Peyer's patch (tissue), 4 donors: ENCODE measurements around the gene ABCA9. TPM values are rescaled to one million over a fixed set of nuclear protein-coding genes. Genes with fewer than 3 reads are reported as not detected.

ENCODE experiments used
- DNase-seq, 3 donors: peaks; one replicate each; pipeline ENCODE4 v3.0.0-alpha.2; 2017 to 2019
- H3K27ac ChIP-seq, 4 donors: fragments of 200-600 bp; sonication (generic); one replicate each; pipeline ENCODE4 v1.5.1; 2016 to 2019
- H3K27me3 ChIP-seq, 2 donors: fragments of 200-600 bp; sonication (generic); one replicate each; pipeline ENCODE4 v1.5.1; 2019
- H3K36me3 ChIP-seq, 3 donors: fragments of 200-600 bp; sonication (generic); one replicate each; pipeline ENCODE4 v1.5.1; 2016 to 2019
- H3K4me1 ChIP-seq, 4 donors: fragments of 200-600 bp; sonication (generic); one replicate each; pipeline ENCODE4 v1.5.1; 2016 to 2019
- H3K4me3 ChIP-seq, 4 donors: fragments of 200-600 bp; sonication (generic); 1 replicate in 3 of 4; 2 replicates in 1 of 4; pipeline ENCODE4 v1.5.1; 2016 to 2019; ENCODE audit warnings: mild to moderate bottlenecking in 1 of 4
- H3K9me3 ChIP-seq, 4 donors: fragments of 200-600 bp; sonication (generic); one replicate each; pipeline ENCODE4 v1.5.1; 2016 to 2019; ENCODE audit warnings: mild to moderate bottlenecking in 1 of 4
- CTCF ChIP-seq, 6 experiments: fragments of 450-650 bp in 4 of 6; fragments of 200-600 bp in 2 of 6; sonication (generic) in 1 of 6; IDR thresholded peaks; one replicate each; pipeline ENCODE4 v1.5.1; 2017 to 2019; ENCODE audit warnings: antibody characterized with exemption in 6 of 6, mild to moderate bottlenecking in 3 of 6, moderate library complexity in 1 of 6
- POLR2A ChIP-seq, 2 donors: fragments of 450-650 bp; IDR thresholded peaks; one replicate each; pipeline ENCODE4 v1.5.1; 2017; ENCODE audit warnings: antibody characterized with exemption in 2 of 2, mild to moderate bottlenecking in 2 of 2, moderate library complexity in 2 of 2
- total RNA-seq, 4 donors: library from RNA; depleted of rRNA; stranded (reverse); fragments of >200 nt; gene quantifications; one replicate each; pipeline ENCODE4 v1.1.0, GENCODE V29; 2016

ABCA9 gene, protein sequence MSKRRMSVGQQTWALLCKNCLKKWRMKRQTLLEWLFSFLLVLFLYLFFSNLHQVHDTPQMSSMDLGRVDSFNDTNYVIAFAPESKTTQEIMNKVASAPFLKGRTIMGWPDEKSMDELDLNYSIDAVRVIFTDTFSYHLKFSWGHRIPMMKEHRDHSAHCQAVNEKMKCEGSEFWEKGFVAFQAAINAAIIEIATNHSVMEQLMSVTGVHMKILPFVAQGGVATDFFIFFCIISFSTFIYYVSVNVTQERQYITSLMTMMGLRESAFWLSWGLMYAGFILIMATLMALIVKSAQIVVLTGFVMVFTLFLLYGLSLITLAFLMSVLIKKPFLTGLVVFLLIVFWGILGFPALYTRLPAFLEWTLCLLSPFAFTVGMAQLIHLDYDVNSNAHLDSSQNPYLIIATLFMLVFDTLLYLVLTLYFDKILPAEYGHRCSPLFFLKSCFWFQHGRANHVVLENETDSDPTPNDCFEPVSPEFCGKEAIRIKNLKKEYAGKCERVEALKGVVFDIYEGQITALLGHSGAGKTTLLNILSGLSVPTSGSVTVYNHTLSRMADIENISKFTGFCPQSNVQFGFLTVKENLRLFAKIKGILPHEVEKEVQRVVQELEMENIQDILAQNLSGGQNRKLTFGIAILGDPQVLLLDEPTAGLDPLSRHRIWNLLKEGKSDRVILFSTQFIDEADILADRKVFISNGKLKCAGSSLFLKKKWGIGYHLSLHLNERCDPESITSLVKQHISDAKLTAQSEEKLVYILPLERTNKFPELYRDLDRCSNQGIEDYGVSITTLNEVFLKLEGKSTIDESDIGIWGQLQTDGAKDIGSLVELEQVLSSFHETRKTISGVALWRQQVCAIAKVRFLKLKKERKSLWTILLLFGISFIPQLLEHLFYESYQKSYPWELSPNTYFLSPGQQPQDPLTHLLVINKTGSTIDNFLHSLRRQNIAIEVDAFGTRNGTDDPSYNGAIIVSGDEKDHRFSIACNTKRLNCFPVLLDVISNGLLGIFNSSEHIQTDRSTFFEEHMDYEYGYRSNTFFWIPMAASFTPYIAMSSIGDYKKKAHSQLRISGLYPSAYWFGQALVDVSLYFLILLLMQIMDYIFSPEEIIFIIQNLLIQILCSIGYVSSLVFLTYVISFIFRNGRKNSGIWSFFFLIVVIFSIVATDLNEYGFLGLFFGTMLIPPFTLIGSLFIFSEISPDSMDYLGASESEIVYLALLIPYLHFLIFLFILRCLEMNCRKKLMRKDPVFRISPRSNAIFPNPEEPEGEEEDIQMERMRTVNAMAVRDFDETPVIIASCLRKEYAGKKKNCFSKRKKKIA (N-terminal part only)
- 10 to 100 TPM in 3 of 4 donors, 1 to 10 TPM in 1; 8.6 to 35.9 (median 20.6) TPM for total RNA-seq

DNA sequence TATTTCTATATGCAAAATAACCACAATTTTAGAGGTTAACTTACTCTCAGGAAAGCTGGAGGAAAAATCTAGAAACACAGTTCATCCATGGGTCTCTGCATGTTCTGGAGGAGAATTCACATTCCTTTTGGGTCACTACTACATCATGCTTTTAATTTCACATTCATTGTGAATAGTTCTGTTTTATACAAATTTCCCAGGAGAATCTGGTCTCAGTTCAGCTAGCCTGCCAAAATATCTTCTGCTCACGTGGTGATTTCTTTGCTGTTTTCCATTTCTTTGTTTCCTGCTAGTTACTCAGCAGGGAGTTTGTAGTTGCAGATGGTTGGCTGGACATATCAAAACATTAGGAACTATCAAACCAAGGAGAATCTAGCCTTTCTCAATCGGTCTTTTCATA, at the start of gene ABCA9:
Gene ABCA9, minus strand, starts transcription at position 106 of the 400 bp plus-strand sequence. CDS start 9,801 bp downstream, outside the sequence.
- Histone ChIP-seq H3K27me3 (no peaks in the 10 kb centered on the region), H3K36me3 (no peaks in the 10 kb centered on the region), H3K27ac (peak within 1 kb of the TSS in 1 of 4 donors; percentile 38), H3K9me3 (no peaks in the 10 kb centered on the region), H3K4me1 (no peaks in the 10 kb centered on the region), H3K4me3 (no peak within 1 kb of the TSS)
- no peak for DNase-seq
- TF ChIP-seq CTCF (IDR thresholded peaks at IDR 0.05) (no peak), POLR2A (IDR thresholded peaks at IDR 0.05) (no peak)

DNA sequence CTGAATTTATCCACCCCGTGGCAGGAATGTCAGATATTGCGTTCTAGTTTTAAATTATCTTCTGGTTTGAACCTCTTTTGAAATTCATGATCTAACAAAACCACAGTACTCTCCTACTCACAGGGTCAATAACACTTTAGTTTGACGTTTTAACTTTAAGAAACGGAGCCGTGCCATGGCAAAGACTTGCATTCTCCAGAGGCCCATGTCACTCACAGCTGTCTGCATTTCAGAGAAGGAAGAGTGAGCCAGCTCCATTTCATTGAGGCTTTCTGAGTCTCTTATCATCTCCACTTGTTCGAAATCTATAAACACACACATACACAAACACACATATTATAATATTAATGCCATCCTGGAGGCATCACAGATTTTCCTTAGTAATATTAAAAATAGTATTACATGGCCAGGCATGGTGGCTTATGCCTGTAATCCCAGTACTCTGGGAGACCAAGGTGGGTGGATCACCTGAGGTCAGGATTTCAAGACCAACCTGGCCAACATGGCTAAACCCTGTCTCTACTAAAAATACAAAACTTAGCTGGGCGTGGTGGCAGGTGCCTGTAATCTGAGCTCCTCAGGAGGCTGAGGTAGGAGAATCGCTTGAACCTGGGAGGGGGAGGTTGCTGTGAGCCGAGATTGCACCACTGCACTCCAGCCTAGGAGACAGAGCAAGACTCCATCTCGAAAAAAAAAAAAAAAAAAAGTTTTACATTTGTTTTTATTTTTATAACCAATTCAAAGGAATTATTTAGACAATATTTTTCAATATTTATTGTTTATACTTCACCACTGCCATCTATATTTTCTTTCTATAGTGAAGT, 45.4 kb upstream of the ABCA9 start:
- Histone ChIP-seq H3K27me3 (no peaks in the 10 kb centered on the region), H3K36me3 (no peaks in the 10 kb centered on the region), H3K4me1 (no peaks in the 10 kb centered on the region), H3K27ac (no peak overlapping the region), H3K4me3 (no peak overlapping the region), H3K9me3 (no peaks in the 10 kb centered on the region)
- DNase-seq, result no peak
- TF ChIP-seq CTCF (IDR thresholded peaks at IDR 0.05), result no peak
- TF ChIP-seq POLR2A (IDR thresholded peaks at IDR 0.05), result no peak

DNA sequence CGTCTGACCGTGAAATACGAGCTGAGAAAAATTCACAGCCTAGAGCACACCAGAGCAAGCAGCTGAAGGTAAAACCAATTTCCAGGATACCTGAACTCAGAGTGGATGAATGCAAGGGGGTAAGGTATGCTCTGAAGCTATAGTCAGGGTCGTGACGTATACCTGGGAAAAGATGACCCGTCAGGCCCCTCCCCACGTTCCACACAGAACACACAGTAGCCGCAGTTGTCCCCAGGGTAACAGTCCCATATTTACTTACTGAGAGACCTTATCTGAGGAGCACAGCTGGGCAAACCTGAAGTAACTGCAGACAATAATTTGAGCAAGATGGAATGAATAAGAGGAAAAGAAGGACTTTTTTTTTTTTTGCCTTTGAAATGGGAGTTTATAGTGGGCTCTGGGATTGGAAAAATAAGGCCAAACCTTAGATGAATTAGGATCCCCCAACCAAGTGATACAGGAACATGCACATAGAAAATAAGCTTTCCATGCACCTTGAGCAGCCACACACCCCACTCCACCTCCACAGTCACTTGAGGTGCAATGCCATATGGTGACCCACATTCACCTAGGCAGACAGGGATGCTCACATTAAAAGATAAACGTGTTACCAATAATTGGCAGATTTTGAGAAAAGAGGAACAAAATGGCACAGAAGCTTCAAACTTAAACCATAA, 43.0 kb upstream of the ABCA9 start:
- TF ChIP-seq CTCF (IDR thresholded peaks at IDR 0.05), result no peak
- TF ChIP-seq POLR2A (IDR thresholded peaks at IDR 0.05), result no peak
- H3K4me1 ChIP-seq, result no peaks in the 10 kb centered on the region
- H3K27me3 ChIP-seq, result no peaks in the 10 kb centered on the region
- no peak overlapping the region for H3K4me3 ChIP-seq
- H3K27ac ChIP-seq, result no peak overlapping the region
- no peak for DNase-seq
- no peaks in the 10 kb centered on the region for H3K9me3 ChIP-seq
- H3K36me3 ChIP-seq, result no peaks in the 10 kb centered on the region

DNA sequence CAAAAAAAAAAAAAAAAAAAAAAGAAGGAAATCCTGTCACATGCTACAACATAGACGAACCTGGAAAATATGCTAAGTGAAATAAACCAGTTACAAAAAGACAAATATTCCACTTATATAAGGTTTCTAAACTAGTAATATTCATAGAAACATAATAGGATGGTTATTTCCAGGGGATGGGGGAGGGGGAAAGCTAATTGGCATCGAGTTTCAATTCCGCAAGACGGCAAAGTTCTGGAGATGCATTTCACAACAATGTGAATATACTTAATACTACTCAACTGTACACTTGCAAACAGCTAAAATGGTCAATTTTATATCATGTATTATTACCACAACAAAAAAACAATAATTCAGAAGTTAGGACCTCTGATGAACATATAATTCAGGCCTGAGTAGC, 37.9 kb upstream of the ABCA9 start:
- no peak overlapping the region for H3K27ac ChIP-seq
- no peaks in the 10 kb centered on the region for H3K36me3 ChIP-seq
- no peak overlapping the region for H3K4me3 ChIP-seq
- no peaks in the 10 kb centered on the region for H3K9me3 ChIP-seq
- no peak for DNase-seq
- no peaks in the 10 kb centered on the region for H3K27me3 ChIP-seq
- TF ChIP-seq POLR2A (IDR thresholded peaks at IDR 0.05), result no peak
- TF ChIP-seq CTCF (IDR thresholded peaks at IDR 0.05), result no peak
- no peaks in the 10 kb centered on the region for H3K4me1 ChIP-seq
